Ecto neural progenitor cell (in vitro differentiated cells): ENCODE measurements around the gene SYT8.

Experiments
- DNase-seq: peaks from one replicate; pipeline ENCODE4 v3.0.0-alpha.2; 2018; ENCODE audit warnings: low spot score

The SYT8 gene

GRCh38 chr11:1832211-1832919 lies 2.4 kb upstream of the SYT8 start:
- peak; percentile 89 for DNase-seq

- no peak for DNase-seq
Measured at GRCh38 chr11:1832920-1833295, 1.9 kb upstream of the SYT8 start.

- no peak for DNase-seq
Measured at GRCh38 chr11:1834062-1834610, 654 bp upstream of the SYT8 start.

- DNase-seq = no peak
Measured at GRCh38 chr11:1835671-1836010, 851 bp downstream of the SYT8 start.

- DNase-seq = no peak
Measured at GRCh38 chr11:1836011-1836945, 1.5 kb downstream of the SYT8 start.

GRCh38 chr11:1837171-1838076 lies 2.6 kb downstream of the SYT8 start:
- DNase-seq = peak; percentile 86

GRCh38 chr11:1838077-1838425 lies 3.3 kb downstream of the SYT8 start:
- no peak for DNase-seq

- no peak for DNase-seq
Measured at GRCh38 chr11:1838426-1839144, 3.8 kb downstream of the SYT8 start, which contains the start of gene TNNI2. Gene TNNI2 (plus strand): TSS chr11:1838981. CDS start chr11:1839697, 716 bp downstream.

- no peak for DNase-seq
Measured at GRCh38 chr11:1839204-1839923, 4.6 kb downstream of the SYT8 start.

GRCh38 chr11:1839924-1840779 lies 5.4 kb downstream of the SYT8 start:
- DNase-seq = no peak

- no peak for DNase-seq
Measured at GRCh38 chr11:1840780-1841480, 6.1 kb downstream of the SYT8 start.

- no peak for DNase-seq
Measured at GRCh38 chr11:1841511-1842148, 6.8 kb downstream of the SYT8 start.

- no peak for DNase-seq
Measured at GRCh38 chr11:1842149-1843097, 7.6 kb downstream of the SYT8 start.

- no peak for DNase-seq
Measured at GRCh38 chr11:1843098-1843473, 8.3 kb downstream of the SYT8 start.

GRCh38 chr11:1843796-1844195 lies 9.0 kb downstream of the SYT8 start:
- no peak for DNase-seq

- DNase-seq = no peak
Measured at GRCh38 chr11:1844221-1845094, 9.7 kb downstream of the SYT8 start.

- DNase-seq = no peak
Measured at GRCh38 chr11:1845095-1845429, 10.3 kb downstream of the SYT8 start.
